Measurements from ENCODE around the gene SFXN3.

The SFXN3 gene

DNA sequence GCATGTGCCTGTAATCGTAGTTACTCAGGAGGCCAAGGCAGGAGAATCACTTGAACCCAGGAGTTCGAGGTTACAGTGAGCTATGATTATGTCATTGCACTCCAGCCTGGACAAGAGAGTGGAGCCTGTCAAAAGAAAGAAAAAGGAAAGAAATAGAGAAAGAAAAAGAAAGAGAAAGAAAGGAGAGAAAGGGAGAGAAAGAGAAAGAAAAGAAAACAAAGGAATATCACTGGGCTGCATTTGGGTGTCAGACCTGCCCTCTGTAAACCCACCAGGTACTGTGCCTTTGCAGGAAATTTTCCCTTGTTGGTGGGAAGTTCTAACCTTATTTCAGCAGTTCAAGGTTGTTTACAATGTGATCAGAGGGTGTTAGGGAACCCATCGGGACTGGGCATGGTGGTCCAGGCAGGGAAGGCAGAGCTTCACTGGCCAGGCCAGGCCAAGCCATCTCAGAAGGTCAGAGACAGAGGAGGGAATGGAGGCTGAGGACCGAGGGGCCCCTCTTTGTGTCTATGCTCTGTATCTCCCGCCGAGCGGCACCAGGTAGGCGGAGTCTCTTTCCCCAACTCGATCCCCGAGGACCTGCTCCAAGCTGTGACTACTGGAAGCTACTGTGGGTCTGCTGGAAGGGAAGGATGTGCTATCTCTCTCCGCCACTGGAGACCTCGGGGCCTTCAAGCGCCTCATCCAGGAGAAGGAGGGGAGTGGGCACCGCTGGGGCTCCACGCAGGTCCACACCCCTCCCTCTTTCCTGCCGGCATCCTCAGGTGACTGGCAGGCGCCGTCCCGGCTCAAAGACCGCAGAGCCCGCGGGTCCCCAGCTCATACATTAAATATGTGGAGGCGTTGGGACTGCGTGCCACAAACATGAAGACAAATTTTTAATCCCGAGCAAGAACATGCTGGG is 15.6 kb downstream of the SFXN3 start:
- Mint-ChIP-seq H3K36me3 (ENCODE audit: low read depth) (no peaks in the 10 kb centered on the region), H3K9me3 (no peaks in the 10 kb centered on the region), H3K4me1 (ENCODE audit: low read depth) (peaks cover 27% of the 10 kb centered on the region), H3K4me3 (no peak overlapping the region), H3K27ac (no peak overlapping the region), H3K27me3 (peaks cover 58% of the 10 kb centered on the region)
- DNase-seq = no peak

DNA sequence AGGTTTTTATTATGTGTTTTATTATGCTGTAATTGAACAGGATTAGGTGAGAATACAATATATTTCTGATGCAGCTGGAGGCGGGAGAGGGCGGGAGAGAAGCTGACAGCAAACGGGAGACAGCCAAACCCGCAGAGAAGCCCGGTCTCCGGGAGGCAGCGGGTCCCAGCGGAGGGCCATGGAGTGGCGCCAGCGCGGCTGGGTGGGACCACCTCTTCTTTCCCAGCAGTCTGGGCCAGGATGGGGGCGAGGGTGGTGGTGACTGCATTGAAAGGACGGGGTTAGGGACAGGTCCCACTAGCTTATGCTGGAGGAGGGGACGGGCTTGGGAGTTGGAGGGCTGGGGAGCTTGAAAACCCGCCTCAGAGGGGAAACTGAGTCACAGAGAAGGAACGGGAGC is 16.2 kb downstream of the SFXN3 start:
- DNase-seq = no peak
- Mint-ChIP-seq H3K27ac (no peak overlapping the region), H3K4me3 (no peak overlapping the region), H3K9me3 (no peaks in the 10 kb centered on the region), H3K27me3 (peaks cover 58% of the 10 kb centered on the region), H3K36me3 (ENCODE audit: low read depth) (no peaks in the 10 kb centered on the region), H3K4me1 (ENCODE audit: low read depth) (peaks cover 22% of the 10 kb centered on the region)

DNA sequence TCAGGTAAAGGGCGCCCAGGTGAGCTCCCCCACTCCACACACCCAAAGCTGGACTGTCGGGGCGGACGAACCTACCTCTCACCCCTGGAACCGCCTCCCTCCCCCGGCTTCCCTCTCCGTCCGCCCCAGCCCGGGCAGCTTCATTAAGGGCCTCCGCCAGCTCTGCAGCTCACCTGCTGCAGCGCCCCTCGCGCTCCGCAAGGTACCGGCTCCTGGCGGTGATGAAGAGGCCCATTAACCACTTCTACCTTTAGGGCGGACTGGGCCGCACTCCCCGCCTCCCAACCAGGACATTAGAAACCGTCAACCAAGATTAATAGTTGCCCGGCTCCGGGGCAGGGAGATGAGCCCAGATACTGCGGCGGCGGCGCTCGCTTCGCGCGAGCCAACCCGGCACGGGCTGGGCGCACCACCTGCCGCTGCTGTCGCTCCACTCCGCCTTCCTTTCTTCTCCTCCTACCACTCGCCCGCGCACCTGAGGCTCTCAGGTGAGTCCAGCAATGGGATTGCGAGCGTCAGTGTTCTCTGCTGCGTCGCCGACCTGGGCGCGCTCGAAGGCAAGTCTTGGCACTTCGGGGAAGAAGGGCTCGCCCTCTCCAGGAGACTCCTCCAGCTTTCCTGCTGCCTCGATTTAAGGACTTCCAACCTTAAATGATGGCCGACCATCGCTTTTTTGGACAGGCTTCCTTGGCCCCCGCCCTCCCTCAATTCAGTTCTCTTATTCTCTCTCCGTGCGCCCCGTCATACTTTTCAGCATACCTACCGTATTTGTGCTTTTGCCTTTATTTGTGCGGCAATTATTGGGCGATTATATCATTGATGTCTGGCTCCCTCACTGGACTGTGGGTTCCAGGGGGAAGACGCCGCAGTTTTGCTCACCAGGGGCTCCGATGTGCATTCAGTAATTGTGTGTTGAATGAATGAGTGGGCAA is 17.2 kb downstream of the SFXN3 start:
- DNase-seq = no peak
- Mint-ChIP-seq H3K27me3 (peaks cover 58% of the 10 kb centered on the region), H3K36me3 (ENCODE audit: low read depth) (no peaks in the 10 kb centered on the region), H3K4me1 (ENCODE audit: low read depth) (peaks cover 13% of the 10 kb centered on the region), H3K27ac (no peak overlapping the region), H3K9me3 (no peaks in the 10 kb centered on the region), H3K4me3 (no peak overlapping the region)

DNA sequence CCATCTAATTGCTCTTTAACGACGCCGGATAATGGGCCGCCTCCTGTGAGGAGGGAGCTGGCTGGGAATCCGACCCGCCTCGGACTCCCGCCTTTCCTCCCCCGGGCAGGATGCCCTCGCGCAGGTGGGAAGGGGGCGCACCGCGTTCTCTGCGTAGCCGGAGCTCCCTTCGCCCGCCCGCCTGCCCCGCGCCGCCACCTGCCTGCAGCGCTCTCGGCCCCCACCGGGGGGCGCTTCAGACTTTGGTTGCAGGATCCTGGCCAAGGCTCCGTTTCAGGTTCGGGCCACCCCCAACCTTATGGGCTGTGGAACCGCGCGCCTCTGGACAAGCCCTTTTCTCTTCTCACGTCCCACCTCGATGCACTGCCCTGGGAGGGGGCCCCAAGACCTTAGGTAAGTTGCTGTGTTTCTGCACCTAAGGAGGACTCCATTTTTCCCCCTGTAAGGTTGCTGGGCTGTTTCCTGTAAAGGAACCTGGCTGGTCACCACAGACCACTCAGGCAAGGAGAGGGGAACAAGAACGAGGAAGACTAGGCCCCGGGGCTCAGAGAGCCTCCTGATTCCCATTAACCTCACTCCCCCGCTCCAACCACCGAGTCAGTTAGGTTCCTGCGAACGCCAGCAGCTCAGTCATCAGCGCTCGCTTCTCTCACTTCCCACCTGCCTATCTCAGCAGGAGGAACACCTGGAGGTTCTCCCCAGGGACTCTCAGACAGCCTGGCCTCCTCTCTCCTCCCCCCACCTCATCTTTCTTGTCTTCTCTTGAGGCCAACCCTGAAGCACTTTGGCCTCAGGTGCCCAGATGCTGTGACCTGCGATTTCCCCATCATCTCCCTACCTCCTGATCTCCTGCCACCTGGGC is 19.4 kb downstream of the SFXN3 start:
- Mint-ChIP-seq H3K27ac (no peak overlapping the region), H3K27me3 (peaks cover 51% of the 10 kb centered on the region), H3K4me1 (ENCODE audit: low read depth) (peaks cover 9% of the 10 kb centered on the region), H3K36me3 (ENCODE audit: low read depth) (no peaks in the 10 kb centered on the region), H3K4me3 (no peak overlapping the region), H3K9me3 (no peaks in the 10 kb centered on the region)
- DNase-seq = peak; percentile 87

DNA sequence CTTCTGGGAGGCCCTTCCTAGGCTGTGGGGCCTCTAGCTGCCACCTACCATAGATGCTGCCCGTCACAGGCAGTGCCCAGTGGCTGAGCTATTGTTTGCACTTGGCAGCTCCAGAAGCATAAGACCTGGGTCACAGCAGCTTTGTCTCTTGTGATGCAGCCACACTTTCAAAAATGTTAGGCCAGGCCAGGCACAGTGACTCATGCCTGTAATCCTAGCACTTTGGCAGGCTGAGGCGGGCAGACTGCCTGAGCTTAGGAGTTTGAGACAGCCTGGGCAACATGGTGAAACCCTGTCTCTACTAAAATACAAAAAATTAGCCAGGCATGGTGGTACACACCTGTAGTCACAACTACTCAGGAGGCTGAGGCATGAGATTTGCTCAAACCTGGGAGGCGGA is 21.3 kb downstream of the SFXN3 start:
- Mint-ChIP-seq H3K27me3 (peaks cover 38% of the 10 kb centered on the region), H3K4me1 (ENCODE audit: low read depth) (peaks cover 9% of the 10 kb centered on the region), H3K36me3 (ENCODE audit: low read depth) (peaks cover 5% of the 10 kb centered on the region), H3K27ac (no peak overlapping the region), H3K9me3 (no peaks in the 10 kb centered on the region), H3K4me3 (no peak overlapping the region)
- DNase-seq = no peak

DNA sequence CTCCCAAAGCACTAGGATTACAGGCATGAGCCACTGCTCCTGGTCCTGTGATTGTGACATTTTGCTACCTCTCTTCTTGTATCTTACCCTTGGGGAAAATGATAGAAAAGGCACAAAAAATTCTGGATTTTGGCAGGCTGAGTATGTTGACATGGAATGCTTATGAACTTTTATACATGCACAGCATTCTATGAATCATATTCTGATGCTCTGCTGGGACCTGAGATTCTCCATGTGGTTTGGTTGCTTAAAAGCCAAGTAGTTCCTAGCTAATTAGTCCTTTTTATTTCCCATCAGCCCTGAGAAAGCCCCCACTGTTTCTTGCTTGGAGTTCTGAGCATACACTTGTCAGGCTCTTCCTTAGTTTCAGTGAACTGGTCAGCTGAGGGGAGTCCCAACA is 22.5 kb downstream of the SFXN3 start:
- Mint-ChIP-seq H3K27ac (no peak overlapping the region), H3K4me1 (ENCODE audit: low read depth) (peaks cover 6% of the 10 kb centered on the region), H3K4me3 (no peak overlapping the region), H3K27me3 (peaks cover 26% of the 10 kb centered on the region), H3K36me3 (ENCODE audit: low read depth) (peaks cover 5% of the 10 kb centered on the region), H3K9me3 (no peaks in the 10 kb centered on the region)
- DNase-seq = no peak

DNA sequence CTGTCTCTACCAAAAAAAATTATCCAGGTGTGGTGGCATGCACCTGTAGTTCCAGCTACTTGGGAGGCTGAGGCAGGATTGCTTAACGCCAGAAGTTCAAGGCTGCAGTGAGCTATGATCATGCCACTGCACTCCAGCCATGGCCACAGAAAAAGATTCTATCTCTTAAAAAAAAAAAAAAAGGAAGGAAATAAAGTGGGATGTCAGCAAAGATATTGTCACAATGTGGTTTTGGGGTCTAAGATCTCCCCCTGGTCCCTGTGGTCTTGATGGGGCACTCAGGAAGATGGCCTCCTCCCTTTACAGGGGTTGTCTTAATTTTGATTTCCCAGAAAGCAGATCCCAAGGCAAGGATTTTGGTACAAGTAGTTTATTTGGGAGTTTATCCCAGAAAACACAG is 23.3 kb downstream of the SFXN3 start:
- DNase-seq = no peak
- Mint-ChIP-seq H3K4me3 (no peak overlapping the region), H3K27ac (no peak overlapping the region), H3K4me1 (ENCODE audit: low read depth) (peaks cover 7% of the 10 kb centered on the region), H3K9me3 (no peaks in the 10 kb centered on the region), H3K36me3 (ENCODE audit: low read depth) (peaks cover 5% of the 10 kb centered on the region), H3K27me3 (peaks cover 17% of the 10 kb centered on the region)

DNA sequence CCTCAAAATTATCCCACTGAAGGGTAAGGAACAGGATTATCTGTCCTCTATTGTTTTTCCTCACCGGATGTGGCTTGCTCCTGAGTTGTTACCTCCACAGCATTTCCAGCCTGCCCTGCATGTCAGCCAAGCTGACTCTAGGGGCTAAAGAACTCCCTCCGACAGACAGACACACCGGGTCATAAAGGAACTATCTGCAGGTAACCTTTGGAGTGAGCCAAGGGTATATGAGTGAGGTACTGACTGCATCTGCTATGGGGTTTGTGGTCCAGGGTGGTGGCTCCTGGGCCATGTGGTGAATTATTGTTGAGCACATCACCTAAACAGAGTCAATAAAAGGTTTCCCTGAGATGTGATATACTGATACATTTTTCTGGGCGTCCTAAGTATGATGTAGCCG is 23.8 kb downstream of the SFXN3 start:
- Mint-ChIP-seq H3K27me3 (peaks cover 12% of the 10 kb centered on the region), H3K36me3 (ENCODE audit: low read depth) (peaks cover 5% of the 10 kb centered on the region), H3K4me1 (ENCODE audit: low read depth) (peaks cover 9% of the 10 kb centered on the region), H3K4me3 (no peak overlapping the region), H3K27ac (no peak overlapping the region), H3K9me3 (no peaks in the 10 kb centered on the region)
- DNase-seq = no peak

DNA sequence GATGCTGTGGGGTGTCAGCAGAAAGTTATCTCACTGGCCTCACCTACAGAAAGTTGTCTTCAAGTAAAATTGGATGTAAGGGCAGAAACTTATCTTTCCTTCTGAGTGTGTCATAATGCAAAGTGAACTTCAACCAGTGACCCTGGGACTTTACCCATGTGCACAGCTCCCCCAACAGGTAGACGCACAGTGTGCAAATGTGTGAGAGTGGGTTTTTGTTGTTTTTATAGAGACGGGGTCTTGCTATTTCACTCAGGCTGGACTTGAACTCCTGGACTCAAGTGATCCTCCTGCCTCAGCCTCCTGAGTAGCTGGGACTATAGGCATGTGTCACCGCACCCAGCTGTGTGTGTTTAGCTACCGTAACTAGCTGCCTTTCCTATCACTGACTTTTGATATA is 24.4 kb downstream of the SFXN3 start:
- Mint-ChIP-seq H3K4me1 (ENCODE audit: low read depth) (peaks cover 11% of the 10 kb centered on the region), H3K36me3 (ENCODE audit: low read depth) (peaks cover 9% of the 10 kb centered on the region), H3K27ac (no peak overlapping the region), H3K4me3 (no peak overlapping the region), H3K9me3 (no peaks in the 10 kb centered on the region), H3K27me3 (peaks cover 8% of the 10 kb centered on the region)
- DNase-seq = no peak

DNA sequence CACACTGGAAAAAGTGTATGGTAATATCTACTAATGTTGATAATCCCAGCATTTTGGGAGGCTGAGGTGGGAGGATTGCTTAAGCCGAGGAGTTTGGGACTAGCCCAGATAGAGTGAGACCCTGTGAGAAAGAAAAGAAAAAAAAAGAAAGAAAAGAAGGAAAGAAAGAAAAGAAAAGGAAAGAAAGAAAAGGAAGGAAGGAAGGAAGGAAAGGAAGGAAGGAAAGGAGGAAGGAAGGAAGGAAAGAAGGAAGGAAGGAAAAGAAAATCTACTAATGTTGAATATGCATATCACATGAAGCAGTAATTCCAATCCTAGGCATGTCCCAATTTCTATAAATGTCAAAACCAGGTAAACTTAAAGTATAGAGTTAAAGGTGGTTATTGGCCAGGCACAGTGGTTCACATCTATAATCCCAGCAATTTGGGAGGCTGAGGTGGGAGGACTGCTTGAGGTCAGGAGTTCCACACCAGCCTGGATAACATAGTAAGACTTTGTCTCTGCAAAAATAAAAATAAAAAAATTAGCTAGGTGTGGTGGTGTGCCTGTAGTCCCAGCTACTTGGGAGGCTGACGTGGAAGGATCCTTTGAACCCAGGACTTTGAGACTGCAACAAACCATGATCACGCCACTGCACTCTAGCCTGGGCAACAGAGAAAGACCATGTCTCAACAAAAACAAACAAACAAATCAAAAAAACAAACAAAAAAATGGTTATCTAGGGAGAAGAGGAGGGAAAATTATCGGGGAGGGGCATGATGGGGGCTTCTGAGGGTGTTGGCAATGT is 25.5 kb downstream of the SFXN3 start:
- Mint-ChIP-seq H3K27me3 (peaks cover 1% of the 10 kb centered on the region), H3K4me3 (no peak overlapping the region), H3K27ac (no peak overlapping the region), H3K9me3 (no peaks in the 10 kb centered on the region), H3K4me1 (ENCODE audit: low read depth) (peaks cover 13% of the 10 kb centered on the region), H3K36me3 (ENCODE audit: low read depth) (peaks cover 13% of the 10 kb centered on the region)
- no peak for DNase-seq

DNA sequence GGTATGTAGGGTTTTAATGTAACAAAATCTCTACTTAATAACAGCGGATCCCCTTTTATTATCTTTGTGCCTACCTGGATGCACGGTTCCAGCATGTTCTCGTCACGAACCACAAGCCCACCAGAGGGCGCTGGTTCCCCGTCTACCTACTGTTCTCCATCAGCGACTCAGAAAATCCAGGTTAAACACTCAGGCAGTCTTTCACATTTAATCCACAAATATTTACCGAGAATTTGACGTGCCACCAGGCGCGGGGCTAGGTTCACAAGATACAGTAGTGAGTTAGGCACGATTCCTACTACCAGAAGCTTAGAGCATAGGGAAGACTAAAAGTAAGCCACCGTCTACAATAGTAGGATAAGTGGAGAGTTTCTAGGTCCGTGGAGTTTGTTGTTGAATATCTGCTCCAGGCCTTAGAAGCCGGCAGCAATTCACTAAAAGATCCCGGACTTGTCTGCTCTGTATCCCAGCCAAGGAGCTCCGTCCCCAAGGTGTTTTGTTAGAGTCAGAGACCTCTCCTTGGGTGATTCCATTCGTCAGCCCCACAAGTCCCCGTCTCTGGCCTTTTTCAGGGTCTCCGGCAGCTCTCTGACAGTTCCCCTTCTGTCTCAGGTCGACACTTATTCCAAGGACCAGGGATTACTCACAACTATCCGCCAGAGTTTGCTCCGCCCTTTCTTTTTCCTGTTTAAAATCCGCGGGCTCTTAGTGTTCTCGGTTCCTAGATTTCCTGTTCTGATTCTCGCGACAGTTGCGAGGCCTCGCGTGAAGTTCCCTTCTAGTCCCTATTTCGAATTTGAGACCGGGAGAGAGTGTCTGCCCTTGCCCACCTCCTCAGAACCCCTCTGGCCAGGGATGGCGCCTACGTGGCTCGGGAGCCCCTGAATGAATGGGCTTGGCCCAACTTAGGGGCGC is 29.3 kb downstream of the SFXN3 start:
- H3K27ac Mint-ChIP-seq = peak overlapping the region; percentile 99
- H3K4me3 Mint-ChIP-seq = peak overlapping the region; percentile 96
- H3K36me3 Mint-ChIP-seq (ENCODE audit: low read depth) = peaks cover 13% of the 10 kb centered on the region
- H3K9me3 Mint-ChIP-seq = no peaks in the 10 kb centered on the region
- peak; percentile 98 for DNase-seq
- H3K4me1 Mint-ChIP-seq (ENCODE audit: low read depth) = peaks cover 30% of the 10 kb centered on the region
- peaks cover 32% of the 10 kb centered on the region for H3K27me3 Mint-ChIP-seq

DNA sequence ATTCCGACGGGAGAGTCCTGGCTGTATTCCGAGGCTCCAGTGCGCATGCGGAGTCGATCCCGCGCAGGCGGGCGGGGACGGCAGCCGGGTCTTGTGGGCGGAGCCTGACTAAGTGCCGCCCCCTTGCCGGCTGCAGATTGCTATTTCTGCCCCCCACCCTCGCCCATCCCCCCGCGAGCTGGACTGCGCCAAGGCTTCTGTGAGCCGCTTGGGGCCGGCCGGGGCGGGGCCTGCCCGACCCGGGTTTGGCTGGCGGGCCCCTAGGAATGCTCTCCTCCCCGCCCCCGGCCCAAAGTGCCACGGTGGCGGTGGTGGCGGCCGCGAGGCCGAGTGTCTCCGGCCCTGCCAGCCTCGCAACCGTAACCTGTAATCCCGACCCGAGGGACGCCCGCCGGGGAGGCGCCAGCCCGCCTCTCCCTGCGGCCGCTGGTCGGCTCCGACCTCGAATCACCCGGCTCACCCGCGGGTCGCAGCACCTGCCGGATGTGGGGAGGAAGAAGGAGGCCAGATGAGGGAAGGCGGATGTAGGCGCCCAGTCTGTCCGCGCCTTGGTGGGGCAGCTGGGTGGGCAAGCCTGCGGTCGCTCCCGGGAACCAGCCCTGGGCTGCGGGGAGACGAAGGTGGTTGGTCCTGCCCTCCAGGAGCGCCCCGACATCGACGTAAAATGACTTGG is 30.1 kb downstream of the SFXN3 start:
- DNase-seq = no peak
- no peaks in the 10 kb centered on the region for H3K9me3 Mint-ChIP-seq
- H3K27ac Mint-ChIP-seq = peak overlapping the region; percentile 99
- H3K4me1 Mint-ChIP-seq (ENCODE audit: low read depth) = peaks cover 32% of the 10 kb centered on the region
- peaks cover 13% of the 10 kb centered on the region for H3K36me3 Mint-ChIP-seq (ENCODE audit: low read depth)
- H3K27me3 Mint-ChIP-seq = peaks cover 40% of the 10 kb centered on the region
- H3K4me3 Mint-ChIP-seq = peak overlapping the region; percentile 96
